Hepatocyte (in vitro differentiated cells): ENCODE measurements around the gene MICU1. TPM values are rescaled to one million over a fixed set of nuclear protein-coding genes. Genes with fewer than 3 reads are reported as not detected.
A peak's percentile ranks its signal among the peaks of the same experiment; 100 is the strongest.

Source experiments
- DNase-seq: peaks from one replicate; pipeline ENCODE4 v3.0.0-alpha.2; 2016; ENCODE audit warnings: low spot score
- H2AFZ ChIP-seq: fragments of 200-600 bp; sonication (generic); 2 replicates; pipeline ENCODE4 v1.6.0; 2016; ENCODE audit warnings: antibody characterized with exemption, mild to moderate bottlenecking
- H3K27ac ChIP-seq: fragments of 200-600 bp; sonication (generic); 2 replicates; pipeline ENCODE4 v1.5.1; 2016; ENCODE audit warnings: mild to moderate bottlenecking
- H3K27me3 ChIP-seq: fragments of 200-600 bp; sonication (generic); 2 replicates; pipeline ENCODE4 v1.6.1; 2016
- H3K36me3 ChIP-seq: fragments of 200-600 bp; sonication (generic); replicated peaks from 2 replicates; pipeline ENCODE4 v1.5.1; 2016; ENCODE audit warnings: low read depth; ENCODE audit not compliant: insufficient read depth
- H3K4me1 ChIP-seq: fragments of 200-600 bp; sonication (generic); 2 replicates; pipeline ENCODE4 v1.5.1; 2016; ENCODE audit warnings: mild to moderate bottlenecking, moderate library complexity; ENCODE audit not compliant: insufficient read depth
- H3K4me2 ChIP-seq: fragments of 200-600 bp; sonication (generic); 2 replicates; pipeline ENCODE4 v1.6.0; 2016
- H3K4me3 ChIP-seq: fragments of 200-600 bp; sonication (generic); 2 replicates; pipeline ENCODE4 v1.5.1; 2016; ENCODE audit warnings: mild to moderate bottlenecking
- H3K79me2 ChIP-seq: fragments of 200-600 bp; sonication (generic); 2 replicates; pipeline ENCODE4 v1.6.0; 2017; ENCODE audit warnings: mild to moderate bottlenecking
- H3K9me2 ChIP-seq: fragments of 200-600 bp; sonication (generic); replicated peaks from 2 replicates; pipeline ENCODE4 v1.6.0; 2017; ENCODE audit warnings: mild to moderate bottlenecking; ENCODE audit not compliant: insufficient read depth
- H3K9me3 ChIP-seq: fragments of 200-600 bp; sonication (generic); 2 replicates; pipeline ENCODE4 v1.5.1; 2016; ENCODE audit warnings: low read depth, mild to moderate bottlenecking
- H4K20me1 ChIP-seq: fragments of 200-600 bp; sonication (generic); 2 replicates; pipeline ENCODE4 v1.6.0; 2016; ENCODE audit warnings: mild to moderate bottlenecking; ENCODE audit not compliant: insufficient read depth, poor library complexity, severe bottlenecking
- EZH2 ChIP-seq: fragments of 200-600 bp; sonication (generic); IDR thresholded peaks from 2 replicates; pipeline ENCODE4 v1.6.1; 2016; ENCODE audit warnings: antibody characterized with exemption, mild to moderate bottlenecking, borderline replicate concordance
- EZH2phosphoT487 ChIP-seq: fragments of 200-600 bp; sonication (generic); IDR thresholded peaks from one replicate; pipeline ENCODE4 v1.6.1; 2018; ENCODE audit warnings: antibody characterized with exemption, mild to moderate bottlenecking, low read depth, moderate library complexity; ENCODE audit not compliant: unreplicated experiment, severe bottlenecking
- WGBS: methylation state at CpG from one replicate; pipeline ENCODE4 v1.1.6; 2016; ENCODE audit warnings: low lambda C conversion rate; ENCODE audit errors: missing lambda C conversion rate; 5-methylcytosine and 5-hydroxymethylcytosine counted together
- polyA plus RNA-seq: library from polyadenylated mRNA; unstranded; fragments of >200 nt; fragmentation: Nextera tagmentation; extraction: Ambion mirVana; gene quantifications from 2 replicates; pipeline ENCODE4 v1.2.1, GENCODE V29; 2016
- total RNA-seq: library from RNA; depleted of rRNA; stranded (reverse); fragments of >200 nt; gene quantifications from 2 replicates; pipeline ENCODE4 v1.2.3, GENCODE V29; 2014
- TF ChIP-seq, protein P1 (sequence below): fragments of 200-600 bp; sonication (generic); IDR thresholded peaks from 2 replicates; pipeline ENCODE4 v1.5.1; 2016; ENCODE audit warnings: antibody characterized with exemption, mild to moderate bottlenecking; ENCODE audit not compliant: poor library complexity

MICU1 gene
- total and polyA plus RNA-seq, 2 experiments from 2014 or later: 34.0 to 60.1 TPM

GRCh38 chr10:72563327-72563932 is 62.4 kb downstream of the MICU1 start:
- no peaks in the 10 kb centered on the region for H3K79me2 ChIP-seq
- no peaks in the 10 kb centered on the region for H3K4me1 ChIP-seq
- H3K9me3 ChIP-seq: no peaks in the 10 kb centered on the region
- H3K4me2 ChIP-seq: no peak overlapping the region
- no peaks in the 10 kb centered on the region for H4K20me1 ChIP-seq
- H2AFZ ChIP-seq: no peak overlapping the region
- 92% methylated on average over 6 of the region's 6 CpGs for WGBS
- no peak overlapping the region for H3K27ac ChIP-seq
- H3K27me3 ChIP-seq: no peaks in the 10 kb centered on the region
- TF ChIP-seq EZH2: no peak
- no peak for TF ChIP-seq EZH2phosphoT487
- TF ChIP-seq, protein P1, sequence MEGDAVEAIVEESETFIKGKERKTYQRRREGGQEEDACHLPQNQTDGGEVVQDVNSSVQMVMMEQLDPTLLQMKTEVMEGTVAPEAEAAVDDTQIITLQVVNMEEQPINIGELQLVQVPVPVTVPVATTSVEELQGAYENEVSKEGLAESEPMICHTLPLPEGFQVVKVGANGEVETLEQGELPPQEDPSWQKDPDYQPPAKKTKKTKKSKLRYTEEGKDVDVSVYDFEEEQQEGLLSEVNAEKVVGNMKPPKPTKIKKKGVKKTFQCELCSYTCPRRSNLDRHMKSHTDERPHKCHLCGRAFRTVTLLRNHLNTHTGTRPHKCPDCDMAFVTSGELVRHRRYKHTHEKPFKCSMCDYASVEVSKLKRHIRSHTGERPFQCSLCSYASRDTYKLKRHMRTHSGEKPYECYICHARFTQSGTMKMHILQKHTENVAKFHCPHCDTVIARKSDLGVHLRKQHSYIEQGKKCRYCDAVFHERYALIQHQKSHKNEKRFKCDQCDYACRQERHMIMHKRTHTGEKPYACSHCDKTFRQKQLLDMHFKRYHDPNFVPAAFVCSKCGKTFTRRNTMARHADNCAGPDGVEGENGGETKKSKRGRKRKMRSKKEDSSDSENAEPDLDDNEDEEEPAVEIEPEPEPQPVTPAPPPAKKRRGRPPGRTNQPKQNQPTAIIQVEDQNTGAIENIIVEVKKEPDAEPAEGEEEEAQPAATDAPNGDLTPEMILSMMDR: no peak
- no peak for DNase-seq
- H3K36me3 ChIP-seq: no peaks in the 10 kb centered on the region
- no peak overlapping the region for H3K4me3 ChIP-seq
- no peaks in the 10 kb centered on the region for H3K9me2 ChIP-seq

DNA sequence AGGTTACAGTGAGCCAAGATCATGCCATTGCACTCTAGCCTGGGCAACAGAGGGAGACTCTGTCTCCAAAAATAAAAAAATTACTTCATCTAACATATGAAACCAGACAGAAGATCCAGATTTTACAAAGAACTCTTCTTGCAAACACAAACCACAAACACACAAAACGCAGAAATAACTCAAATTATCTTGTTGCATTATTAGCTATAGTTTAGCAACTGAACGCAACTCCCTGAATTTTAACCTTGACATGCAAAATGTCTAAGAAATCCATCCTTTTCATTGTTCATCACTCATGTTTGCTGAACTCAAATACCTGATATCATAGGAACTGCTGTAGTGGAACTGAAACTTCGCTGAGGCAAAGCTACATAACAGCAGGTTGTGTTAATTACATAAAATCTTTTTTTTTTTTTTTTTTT is 64.1 kb downstream of the MICU1 start:
- H3K4me3 ChIP-seq: no peak overlapping the region
- TF ChIP-seq EZH2phosphoT487 (no peak), EZH2 (no peak)
- TF ChIP-seq, protein P1: no peak
- no peaks in the 10 kb centered on the region for H3K36me3 ChIP-seq
- no peak overlapping the region for H2AFZ ChIP-seq
- H3K27me3 ChIP-seq: no peaks in the 10 kb centered on the region
- H4K20me1 ChIP-seq: no peaks in the 10 kb centered on the region
- 97% methylated on average over 3 of the region's 3 CpGs for WGBS
- H3K9me2 ChIP-seq: no peaks in the 10 kb centered on the region
- no peak for DNase-seq
- no peaks in the 10 kb centered on the region for H3K9me3 ChIP-seq
- H3K79me2 ChIP-seq: no peaks in the 10 kb centered on the region
- H3K4me2 ChIP-seq: no peak overlapping the region
- H3K27ac ChIP-seq: no peak overlapping the region
- no peaks in the 10 kb centered on the region for H3K4me1 ChIP-seq

DNA sequence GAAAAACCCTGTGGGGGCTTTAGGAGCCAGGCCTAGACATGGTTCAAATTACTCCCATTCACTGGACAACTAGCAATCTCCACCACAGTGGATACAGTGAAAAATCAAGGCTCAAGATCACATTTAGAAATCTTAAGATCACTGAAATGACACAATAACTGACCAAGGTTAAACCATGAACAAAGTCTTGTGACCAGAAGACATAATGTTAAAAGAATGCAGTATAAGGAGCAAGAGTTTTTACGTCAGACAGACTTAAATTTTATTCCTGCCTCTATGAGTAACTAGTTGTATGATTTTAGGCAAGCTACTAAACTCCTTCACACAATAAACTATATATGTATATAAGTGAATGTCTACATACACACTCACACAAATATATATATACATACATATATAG is 68.5 kb downstream of the MICU1 start:
- Histone ChIP-seq H3K4me2 (no peak overlapping the region), H4K20me1 (no peaks in the 10 kb centered on the region), H3K9me2 (no peaks in the 10 kb centered on the region), H3K9me3 (no peaks in the 10 kb centered on the region), H2AFZ (no peak overlapping the region), H3K27ac (peak overlapping the region; percentile 22), H3K79me2 (no peaks in the 10 kb centered on the region), H3K27me3 (no peaks in the 10 kb centered on the region), H3K4me1 (no peaks in the 10 kb centered on the region), H3K4me3 (no peak overlapping the region), H3K36me3 (no peaks in the 10 kb centered on the region)
- TF ChIP-seq EZH2 (no peak), EZH2phosphoT487 (no peak)
- TF ChIP-seq, protein P1: no peak
- WGBS: 85% methylated on average over 1 of the region's 1 CpG
- no peak for DNase-seq

- Histone ChIP-seq H4K20me1 (no peaks in the 10 kb centered on the region), H3K4me1 (no peaks in the 10 kb centered on the region), H3K36me3 (no peaks in the 10 kb centered on the region), H3K9me2 (no peaks in the 10 kb centered on the region), H3K79me2 (no peaks in the 10 kb centered on the region), H3K4me2 (no peak overlapping the region), H3K4me3 (no peak overlapping the region), H3K27ac (no peak overlapping the region), H2AFZ (no peak overlapping the region), H3K27me3 (no peaks in the 10 kb centered on the region), H3K9me3 (no peaks in the 10 kb centered on the region)
- TF ChIP-seq EZH2: no peak
- TF ChIP-seq EZH2phosphoT487: no peak
- DNase-seq: peak; percentile 32
Measured at GRCh38 chr10:72552857-72553256, 73.0 kb downstream of the MICU1 start.
